Measurements from ENCODE around the gene CD2AP. TPM values are rescaled to one million over a fixed set of nuclear protein-coding genes. Genes with fewer than 3 reads are reported as not detected.

Gene CD2AP
- total and polyA plus RNA-seq, 4 donors = 5.7 to 22.4 (median 11.5) TPM

GRCh38 chr6:47669684-47670513, 192.3 kb downstream of the CD2AP start:
- no peak for DNase-seq (ENCODE audit: low spot score)

More at GRCh38 chr6:47669684-47670513, 192.3 kb downstream of the CD2AP start:
- H3K9ac ChIP-seq (ENCODE audit: low read depth in 1 of 2, low read length in 2 of 2) = no peak overlapping the region
- 24% methylated on average over 6 of the region's 6 CpGs for WGBS
- H3K4me3 ChIP-seq (ENCODE audit: low read depth in 1 of 3, low read length in 3 of 3) = no peak overlapping the region
- peaks cover 0 to 7% (median 0%) of the 10 kb centered on the region in 4 donors for H3K27me3 ChIP-seq (ENCODE audit: control insufficient read depth in 4 of 4, insufficient read depth in 4 of 4, low read length in 3 of 4)
- H3K27ac ChIP-seq (ENCODE audit: low read depth in 1 of 2, low read length in 2 of 2) = no peak overlapping the region
- no peaks in the 10 kb centered on the region for H3K4me1 ChIP-seq (ENCODE audit: control insufficient read depth in 4 of 4, insufficient read depth in 4 of 4, low read length in 3 of 4)
- H3K36me3 ChIP-seq (ENCODE audit: control insufficient read depth in 4 of 4, insufficient read depth in 3 of 4, low read depth in 1 of 4, low read length in 3 of 4) = no peaks in the 10 kb centered on the region
- no peak for TF ChIP-seq CTCF (IDR thresholded peaks at IDR 0.05; ENCODE audit: low read depth, low read length, missing input control)
- no peak for TF ChIP-seq NR2F2 (IDR thresholded peaks at IDR 0.05)
- TF ChIP-seq ZBTB33 (IDR thresholded peaks at IDR 0.05) = no peak
- no peak for TF ChIP-seq FOXA2 (IDR thresholded peaks at IDR 0.05)
- no peak for TF ChIP-seq TAF1 (conservative IDR thresholded peaks at IDR 0.05)
- TF ChIP-seq HNF4G (IDR thresholded peaks at IDR 0.05) = no peak
- no peak for TF ChIP-seq REST (IDR thresholded peaks at IDR 0.05)
- no peak for TF ChIP-seq EGR1 (IDR thresholded peaks at IDR 0.05; ENCODE audit: low read depth in 2 of 2)
- H3K9me3 ChIP-seq (ENCODE audit: control insufficient read depth in 4 of 4, low read length in 3 of 4) = peaks cover 0 to 6% (median 0%) of the 10 kb centered on the region in 4 donors

Measured in liver (tissue), 9 donors.